NCI-H2081 (cell line): ENCODE results near the gene GRK5.
A peak's percentile ranks its signal among the peaks of the same experiment; 100 is the strongest.

Experiments
- DNase-seq, 2 experiments: peaks; one replicate each; lab custom pipeline; 2025; lab: John Stamatoyannopoulos, UW

The GRK5 gene

DNA sequence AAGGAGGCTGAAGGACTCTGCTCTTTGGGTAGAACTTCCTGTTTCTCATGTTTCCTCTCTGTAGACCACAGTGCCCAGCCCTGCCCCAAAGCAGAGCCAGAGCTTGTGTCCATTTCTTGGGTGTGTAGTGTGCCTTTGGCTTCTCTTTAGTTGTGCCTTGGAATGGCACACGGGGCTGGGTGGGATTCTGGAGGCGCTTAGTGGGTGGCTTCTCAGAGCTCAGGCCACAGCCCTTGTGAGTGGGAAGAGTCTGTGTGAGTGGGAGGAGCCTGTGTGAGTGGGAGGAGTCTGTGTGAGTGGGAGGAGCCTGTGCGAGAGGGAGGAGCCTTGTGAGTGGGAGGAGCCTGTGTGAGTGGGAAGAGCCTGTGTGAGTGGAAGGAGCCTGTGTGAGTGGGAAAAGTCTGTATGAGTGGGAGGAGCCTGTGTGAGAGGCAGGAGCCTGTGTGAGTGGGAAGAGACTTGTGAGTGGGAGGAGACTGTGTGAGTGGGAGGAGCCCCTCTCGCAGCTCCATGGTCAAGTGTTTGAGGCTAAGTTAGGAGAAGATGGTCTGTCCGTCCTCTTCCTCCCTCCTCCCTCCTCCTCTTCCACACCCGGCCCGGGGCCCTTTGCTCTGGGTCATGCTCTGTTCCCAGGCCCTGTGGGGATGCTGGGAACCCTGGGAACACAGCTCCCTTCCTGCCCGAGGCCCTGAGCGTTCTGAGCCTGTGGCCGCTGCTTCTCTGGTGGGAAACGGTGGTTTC is 153.0 kb downstream of the GRK5 start:
- no peak for DNase-seq

DNA sequence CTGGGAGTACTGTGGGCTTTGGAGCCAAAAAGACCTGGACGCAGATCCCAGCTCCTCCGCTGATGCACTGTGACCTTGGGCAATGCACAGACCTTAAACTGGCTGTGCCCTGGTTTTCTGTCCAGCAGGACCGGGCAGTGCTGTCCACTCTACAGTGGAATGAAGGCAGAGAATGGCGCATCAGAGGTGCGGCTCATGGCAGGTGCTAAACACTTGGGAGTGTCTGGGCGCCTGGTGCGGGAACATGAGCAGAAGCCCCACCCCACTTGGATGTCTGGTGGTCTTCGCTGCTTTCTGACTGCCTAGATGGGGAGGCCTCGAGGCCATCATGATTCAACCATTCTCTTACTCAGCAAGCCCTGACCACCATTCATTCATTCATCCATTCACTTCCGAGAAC is 153.7 kb downstream of the GRK5 start:
- no peak for DNase-seq

DNA sequence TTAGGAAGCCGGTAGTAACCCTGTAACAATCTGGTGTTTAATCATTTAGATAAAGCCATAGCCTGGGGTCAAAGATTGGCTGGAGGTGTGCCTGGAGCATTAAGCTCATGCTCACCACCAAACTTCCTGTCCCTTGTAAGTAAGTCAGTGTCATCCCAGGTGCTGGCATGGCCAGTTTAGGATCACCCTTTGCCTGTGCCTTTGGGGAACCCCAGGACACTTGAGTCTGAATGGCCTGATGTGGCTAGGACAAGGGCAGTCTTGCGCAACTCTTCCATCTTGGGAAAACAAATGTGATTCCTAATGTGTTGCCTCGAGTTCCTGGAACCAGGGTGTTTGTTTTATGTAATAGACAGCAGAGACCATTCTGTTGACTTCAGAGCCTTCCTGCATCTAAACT is 154.8 kb downstream of the GRK5 start:
- no peak for DNase-seq

DNA sequence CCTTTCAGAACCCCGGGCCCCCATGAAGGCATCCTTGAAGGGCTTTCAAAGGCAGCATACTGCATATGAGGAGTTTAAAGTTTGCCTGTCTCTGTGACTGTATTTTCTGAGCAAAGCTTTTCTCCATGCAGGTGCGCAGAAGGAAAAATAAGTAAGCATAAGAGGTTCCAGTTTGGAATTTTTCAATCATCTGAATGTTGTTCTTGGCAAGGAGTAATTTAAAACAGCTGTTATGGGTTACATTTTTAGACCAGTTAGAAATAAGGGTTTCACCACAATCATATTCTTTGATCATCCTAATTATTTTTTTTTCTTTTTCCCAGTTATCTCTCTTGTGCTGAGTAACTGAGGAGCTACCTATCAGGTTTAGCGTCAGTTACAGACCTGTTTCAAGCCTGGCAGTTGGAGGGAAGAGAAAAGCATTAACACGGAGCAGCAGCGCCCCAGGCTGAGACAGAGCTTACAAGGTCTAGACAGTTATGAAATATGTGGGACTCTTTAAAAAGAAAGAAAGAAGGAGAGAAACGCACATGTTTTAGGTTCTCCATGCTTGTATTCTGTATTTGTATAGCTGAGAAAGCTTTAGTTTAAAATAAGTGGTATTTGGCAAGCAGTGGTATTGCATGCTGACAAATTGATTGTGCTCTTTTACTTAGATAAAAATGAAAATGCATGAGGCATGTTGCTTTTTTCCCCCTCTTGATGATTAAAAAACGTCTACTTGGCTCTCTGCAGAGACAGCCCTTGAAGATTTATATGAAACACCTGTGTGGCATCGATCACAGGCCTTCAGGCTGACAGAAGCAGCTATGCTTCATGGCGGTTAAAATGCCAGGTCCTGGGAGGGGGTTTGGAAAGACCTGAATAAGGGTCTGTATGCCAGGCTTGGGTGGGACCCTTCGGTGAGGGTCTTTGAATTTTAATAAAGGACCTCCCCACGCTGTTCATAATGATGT is 157.6 kb downstream of the GRK5 start:
- no peak for DNase-seq

DNA sequence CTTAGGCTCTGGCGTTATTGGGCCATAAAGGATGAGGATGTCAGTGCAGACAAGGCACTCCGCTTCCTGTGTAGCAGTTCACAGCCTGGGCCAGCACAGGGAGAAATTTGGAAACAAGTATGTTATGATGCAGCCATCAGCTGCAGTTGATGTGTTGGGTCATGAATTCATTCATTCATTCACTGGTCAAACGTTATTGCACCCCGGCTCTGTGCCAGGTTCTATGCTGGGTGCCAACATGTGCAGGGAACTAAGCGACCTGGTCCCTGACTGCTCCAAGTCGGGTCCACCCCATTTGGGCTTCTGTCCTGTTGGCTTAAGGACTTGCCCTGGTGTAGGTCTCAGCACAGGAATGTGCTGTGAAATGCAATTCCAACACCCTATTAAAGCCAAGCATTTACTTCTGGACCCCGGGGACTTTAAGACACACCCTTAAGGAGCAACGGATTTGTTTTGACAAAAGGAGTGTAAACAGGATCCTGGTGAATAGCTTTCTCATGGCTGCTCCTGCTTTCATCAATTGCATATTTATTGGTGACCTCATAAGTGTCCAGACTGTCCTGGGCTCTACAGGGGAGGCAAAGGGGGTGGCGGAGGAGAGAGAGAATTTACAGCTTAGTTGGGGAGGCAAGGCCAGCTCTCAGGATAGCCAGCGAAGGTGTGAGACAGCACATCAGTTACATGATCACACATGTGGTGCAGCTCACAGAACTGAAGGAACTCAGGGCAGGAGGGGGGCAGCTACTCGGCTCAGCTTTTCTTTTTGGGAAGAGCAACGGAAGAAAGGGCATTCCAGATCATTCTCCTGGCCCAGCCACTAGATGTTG is 158.6 kb downstream of the GRK5 start:
- no peak for DNase-seq

DNA sequence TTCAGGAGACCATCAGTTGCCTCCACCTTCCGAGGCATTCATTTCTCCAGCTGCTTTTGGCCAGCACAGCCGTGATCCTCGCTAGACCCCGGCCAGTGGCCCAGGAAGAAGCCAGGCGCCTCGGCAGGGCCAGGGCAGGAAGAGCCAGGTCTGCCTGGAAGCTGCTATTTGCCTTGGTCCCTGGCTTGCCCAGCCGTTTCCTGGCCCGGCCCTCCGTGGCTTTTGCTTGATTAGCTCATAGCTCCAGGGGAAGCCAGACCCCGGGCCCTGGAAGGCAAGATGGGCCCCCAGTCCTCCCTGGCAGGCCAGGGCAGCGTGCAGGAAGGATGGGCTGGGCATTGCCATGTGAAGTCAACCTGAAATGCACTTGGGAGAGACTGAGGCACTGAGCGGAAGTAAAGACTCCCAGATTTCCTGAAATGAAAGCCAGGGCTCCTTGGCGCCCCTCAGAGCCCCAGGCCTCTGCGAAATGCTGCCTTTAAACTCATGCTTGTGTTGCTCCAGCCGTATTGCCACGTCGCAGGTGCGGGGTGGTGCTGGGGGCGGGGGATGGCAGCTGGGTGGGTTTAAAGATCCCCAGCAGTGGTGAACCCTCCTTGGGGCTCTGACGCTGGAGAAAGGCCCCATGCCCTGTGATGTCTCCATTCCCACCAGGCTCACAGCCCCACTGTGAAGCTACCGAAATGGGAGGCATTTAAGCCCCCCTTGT is 160.6 kb downstream of the GRK5 start:
- no peak for DNase-seq

DNA sequence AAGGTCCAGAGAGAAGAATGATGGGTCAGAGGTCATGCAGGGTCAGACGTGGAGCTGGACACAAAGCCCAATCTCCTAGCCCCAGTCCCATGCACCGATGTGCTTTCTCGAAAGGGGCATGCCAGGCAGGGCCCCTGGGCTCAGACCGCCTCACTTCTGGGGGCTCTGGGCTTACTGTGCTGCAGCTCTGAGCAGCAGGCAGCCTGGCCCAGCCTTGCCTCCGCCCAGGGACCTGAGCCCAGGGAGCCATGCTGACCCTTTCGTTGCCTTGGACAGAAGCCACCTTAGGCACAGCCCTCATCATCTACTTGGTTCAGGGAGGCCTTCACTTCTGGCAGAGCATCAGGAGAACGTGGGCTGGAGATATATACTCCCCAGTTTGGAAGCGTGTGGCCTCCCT is 161.2 kb downstream of the GRK5 start:
- no peak for DNase-seq

DNA sequence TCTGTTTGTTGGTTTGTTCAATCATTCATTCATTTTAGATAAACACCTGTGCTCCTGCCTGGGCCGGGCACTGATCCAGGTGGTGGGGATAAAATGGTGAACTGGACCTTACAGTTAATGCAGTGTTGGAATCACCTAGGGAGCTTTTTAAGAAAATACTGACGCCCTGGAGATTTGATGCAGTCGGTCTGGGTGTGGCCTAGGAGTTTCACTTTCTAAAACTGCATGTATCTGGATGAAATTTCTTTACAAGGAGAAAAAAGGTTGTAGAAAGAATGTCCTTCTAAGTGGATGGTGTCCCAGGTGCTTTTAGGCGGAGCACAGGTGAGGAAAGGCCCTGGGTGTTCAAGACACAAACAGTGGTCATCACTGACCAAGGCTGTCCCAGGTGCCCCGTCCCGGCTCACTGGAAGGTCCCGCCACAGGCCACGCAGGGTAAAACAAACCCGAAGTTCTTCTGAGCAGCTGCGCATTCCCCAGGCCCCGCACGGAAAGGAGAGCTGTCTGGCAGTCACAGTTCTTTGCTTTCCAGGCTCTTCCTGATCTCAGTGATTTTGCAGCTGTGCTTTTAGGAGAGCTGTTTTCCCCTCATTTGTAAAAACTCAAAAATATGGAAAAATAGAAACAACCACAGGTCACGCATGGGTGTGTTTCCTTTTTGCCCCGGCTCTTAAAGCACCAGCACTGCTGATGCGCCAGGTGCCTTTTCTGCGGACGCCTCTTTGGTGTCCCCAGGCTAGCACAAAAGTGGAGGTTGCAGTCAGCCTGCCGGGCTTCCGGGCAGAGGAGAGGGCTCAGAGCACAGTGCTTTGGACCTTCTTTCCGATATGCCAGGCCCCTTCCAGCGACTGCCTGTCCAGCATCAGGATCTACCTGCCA is 161.9 kb downstream of the GRK5 start:
- no peak for DNase-seq

DNA sequence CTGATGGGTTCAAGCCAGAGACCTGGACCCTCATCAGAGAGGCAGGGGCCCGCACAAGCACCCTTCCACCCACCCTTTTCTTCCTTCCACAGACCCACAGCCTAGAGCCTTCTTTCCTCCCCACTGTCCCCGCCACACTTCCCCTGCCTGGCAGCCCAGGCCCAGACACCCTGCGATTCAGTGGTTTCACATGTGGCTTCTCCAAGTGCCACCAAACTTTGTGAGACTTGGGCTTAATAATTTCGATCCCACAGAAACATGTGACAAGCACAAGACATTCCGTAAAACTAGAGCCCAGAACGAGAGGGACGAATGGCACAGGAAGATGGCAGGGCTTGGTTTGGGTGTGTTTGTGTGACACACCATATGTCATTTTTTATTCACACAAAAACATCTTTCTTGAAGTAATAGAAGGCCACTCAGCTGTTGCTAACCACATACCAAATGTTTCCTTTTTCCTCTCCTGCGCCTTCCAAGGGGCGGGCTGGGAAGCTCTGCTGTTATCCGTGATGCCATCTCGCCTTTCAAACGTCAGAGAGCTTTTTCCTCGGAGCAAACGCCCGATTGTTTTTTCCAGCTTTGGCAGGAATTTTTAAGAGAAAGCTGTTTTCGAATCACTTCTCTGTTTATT is 162.9 kb downstream of the GRK5 start:
- no peak for DNase-seq

DNA sequence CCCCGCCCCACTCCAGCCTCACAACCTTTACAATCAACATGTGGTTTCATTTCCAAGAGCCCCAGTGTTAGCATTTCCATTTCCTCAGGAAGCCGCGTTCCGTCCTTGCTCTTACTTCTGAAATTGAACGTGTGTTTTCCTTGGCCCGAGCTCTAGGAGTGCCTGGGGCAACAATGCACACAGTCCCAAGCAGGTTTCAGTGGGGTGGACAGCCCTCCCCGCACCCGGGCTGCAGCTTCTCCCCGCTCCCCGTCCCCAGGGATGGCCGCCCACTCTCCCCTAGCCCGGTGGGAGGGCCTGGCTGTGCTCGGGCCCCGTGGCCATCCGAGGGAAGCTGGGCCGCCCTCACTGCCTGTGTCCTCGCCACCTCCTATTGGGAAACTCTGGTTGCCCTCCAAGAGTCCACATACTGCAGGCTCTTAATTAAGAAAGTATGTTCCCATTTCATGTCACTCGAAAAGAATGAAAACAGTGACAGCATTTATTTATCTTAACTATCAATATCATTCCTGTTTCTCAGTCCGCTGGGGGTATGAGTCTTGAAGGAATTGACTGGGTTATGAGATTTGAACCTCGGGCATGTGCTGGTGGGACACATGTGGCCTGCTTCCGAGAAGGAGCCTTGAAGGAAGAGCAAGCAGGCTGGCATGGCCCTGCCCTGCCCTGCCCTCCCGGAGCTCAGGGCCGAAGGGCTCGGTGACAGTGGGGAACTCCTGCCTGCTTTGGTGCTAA is 163.8 kb downstream of the GRK5 start:
- no peak for DNase-seq

DNA sequence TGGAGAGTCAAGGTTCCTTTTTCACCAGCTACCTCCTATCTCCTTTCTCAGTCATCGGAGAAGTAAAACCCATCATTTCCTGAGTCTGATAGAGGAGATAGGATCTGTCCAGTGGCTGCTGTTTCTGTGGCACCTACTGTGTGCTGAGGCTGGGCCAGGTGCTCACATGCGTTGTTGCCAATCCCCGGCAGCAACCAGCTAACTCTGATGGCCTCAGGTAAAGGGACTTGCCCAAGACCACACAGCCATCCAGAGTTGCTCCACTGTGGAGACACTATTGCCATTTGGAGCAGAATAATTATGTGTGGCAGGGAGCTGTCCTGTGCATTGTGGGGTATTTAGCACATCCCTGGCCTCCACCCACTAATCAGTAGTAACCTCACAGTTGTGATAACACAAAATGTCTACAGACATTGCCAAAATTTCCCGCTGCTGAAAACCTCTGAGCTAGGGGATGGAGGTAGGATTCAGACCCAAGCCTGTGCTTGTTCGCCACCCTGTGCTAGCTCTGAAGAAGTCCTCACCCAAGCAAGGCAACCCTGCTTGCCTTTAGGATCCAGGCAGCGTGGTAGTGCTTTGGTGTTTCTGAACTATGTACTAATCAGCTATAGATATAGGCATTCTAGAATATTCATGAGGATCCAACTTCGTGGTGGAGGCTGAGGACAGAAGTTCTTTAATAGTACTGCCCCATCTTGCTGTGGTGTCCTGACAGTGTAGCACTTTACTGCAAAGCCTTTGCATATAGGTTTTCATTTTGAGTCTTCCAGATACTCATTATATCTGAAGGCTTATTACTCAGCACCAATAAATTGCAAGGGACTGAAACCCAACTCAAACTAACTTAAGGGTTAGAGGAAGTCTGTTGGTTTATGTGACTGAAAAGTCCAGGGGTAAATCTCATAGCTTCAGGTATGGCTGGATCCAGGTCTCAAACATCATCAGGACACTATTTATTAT is 164.6 kb downstream of the GRK5 start:
- DNase-seq, result no peak

DNA sequence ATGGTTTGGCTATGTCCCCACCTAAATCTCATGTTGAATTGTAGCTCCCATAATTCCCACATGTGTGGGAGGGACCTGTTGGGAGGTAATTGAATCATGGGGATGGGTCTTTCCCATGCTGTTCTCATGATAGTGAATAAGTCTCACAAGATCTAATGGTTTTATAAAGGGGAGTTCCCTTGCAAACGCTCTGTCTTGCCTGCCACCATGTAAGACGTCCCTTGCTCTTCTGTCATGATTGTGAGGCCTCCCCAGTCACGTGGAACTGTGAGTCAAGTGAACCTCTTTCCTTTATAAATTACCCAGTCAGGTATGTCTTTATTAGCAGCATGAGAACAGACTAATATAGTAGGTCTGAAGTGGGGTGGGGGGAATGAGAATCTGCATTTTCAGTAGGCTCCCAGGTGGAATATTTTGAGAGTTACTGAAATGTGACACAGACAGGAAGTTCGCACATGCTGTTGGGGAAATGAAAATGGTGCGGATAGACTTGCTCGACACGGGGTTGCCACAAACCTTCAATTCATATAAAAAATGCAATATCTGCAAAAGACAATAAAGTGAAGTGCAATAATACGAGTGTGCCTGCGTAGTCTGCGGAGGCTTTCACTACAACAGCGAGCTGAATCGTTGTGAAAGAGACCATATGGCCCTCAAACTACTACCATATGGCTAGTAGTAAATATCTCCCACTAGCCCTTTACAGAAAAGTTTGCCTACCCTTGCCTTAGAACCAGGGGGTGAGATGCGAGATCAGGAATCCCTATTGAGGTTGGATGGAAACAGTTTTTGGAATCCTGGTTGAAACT is 166.1 kb downstream of the GRK5 start:
- no peak for DNase-seq

DNA sequence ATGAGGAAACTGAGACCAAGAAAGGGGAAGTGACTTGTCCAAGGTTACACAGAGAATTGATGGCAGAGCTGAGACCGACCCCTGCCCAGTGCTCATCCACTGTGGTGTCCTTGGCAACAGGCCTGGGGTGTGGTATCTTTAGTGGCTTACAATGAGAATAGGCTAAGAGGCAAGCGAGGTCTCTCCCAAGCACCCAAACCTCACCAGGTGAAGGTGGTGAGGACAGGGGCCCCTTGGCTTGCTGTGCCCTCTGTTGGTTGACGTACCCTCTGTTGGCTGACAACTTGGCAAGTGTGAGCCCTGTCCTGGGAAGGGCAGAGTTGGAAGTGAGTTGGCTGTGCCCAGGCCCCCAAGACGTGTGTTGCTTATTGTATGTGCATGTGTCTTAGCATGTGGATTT is 166.9 kb downstream of the GRK5 start:
- no peak for DNase-seq

DNA sequence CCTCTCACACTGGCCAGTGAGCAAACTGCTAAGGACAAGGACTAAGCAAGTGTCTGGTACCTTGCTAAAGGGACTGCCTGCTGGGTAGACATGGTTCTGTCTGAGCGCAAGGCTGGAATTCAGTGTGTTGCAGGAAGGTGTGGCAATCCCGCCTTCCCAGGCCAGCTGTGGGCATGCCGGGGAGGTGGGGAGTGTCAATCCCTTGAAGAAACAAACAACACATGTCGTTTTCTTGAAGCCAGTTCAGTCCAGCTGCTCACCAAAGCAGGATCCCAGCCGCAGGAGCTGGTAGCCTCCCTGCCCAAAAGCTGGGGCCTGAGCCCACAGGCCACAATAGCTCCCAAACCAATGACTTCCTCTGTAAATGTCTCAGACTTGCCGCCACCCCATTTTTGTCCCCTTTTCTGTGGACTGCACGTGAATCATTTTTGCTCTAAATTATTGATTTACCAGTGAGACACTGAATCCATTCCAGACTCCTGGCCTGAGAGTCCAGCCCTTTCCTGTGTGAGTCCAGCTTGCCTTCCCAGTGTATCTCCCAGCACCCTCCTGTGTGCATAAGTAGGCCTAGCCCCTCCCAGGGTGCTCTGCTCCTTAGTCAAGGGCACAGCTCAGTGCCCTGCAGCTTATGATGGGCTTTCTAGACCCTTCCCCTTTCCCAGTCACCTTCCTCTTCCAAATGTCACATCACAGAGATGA is 168.4 kb downstream of the GRK5 start:
- DNase-seq, result no peak

DNA sequence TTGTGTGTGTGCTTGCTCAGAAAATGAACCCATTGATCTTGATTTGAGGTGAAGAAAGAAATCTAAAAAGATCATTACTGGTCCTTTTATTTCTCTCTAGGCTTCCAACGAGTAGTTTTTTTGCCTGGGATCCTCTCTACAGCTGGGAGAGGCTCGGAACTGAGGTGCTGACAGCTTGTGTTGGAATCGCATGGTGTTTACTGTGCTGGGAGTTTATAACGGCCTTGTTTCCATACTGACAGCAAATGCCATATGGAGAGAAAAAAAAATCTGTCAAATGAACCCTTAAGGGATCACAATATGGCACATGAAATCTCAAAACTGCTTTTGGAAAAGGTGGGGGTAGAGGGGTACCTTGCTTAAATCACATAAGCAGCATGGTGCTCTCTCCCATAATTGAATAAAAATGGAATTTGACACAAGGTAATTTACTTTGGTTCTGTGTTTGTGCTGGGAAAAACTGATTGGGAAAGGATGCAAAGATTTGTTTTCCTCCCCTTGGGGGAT is 170.1 kb downstream of the GRK5 start:
- no peak for DNase-seq

DNA sequence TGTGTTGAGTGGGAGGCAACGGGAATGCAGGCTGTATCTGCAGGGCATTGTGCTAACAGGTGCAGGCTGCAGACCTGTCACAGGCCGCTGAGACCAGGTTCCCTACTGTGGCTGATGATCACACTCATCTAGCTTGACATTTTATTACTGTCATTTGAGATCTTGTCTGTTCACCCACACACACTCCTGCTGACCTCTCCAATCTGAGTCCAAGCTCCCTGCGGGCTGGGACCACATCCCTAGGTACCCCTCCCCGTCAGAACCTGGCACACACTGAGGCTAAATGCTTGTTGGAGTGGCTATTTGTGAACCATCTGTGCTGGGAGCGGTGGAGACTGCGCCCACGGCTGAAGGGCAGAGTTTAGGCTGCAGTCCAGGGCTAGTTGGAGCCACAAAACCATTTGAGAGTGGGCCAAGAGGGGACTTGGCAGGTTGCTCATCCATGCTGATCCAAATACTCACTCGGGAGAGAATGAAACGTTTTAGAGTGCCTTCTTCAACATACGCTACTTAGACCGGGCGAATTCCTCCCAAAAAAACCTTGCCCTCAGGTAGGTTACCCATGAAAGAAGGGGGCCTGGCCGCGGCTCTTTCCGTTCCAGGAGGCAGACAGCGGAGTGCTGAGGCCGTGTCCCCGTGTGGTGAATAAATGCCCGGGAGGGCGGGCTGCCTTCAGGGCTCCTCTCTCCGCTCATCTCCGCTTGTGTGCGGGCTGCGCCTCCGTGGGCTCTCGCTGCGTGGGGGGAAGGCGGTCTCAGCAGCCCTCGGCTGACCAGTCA is 170.8 kb downstream of the GRK5 start:
- peak in 1 of 2 experiments; percentile 40 for DNase-seq
